Body of pancreas (tissue), 4 donors: Measurements from ENCODE around the gene RAMP3. TPM values are rescaled to one million over a fixed set of nuclear protein-coding genes. Genes with fewer than 3 reads are reported as not detected.

Experiments
- ATAC-seq: fragments of 150-250 bp; one replicate; pipeline ENCODE4 v1.9.1; 2016
- DNase-seq, 4 donors: peaks; one replicate each; pipeline ENCODE4 v3.0.0-alpha.2; 2019
- H3K27ac ChIP-seq, 4 donors: fragments of 200-600 bp; sonication (generic); 1 replicate in 3 of 4; 2 replicates in 1 of 4; pipeline versions ENCODE4 v1.5.1 to v1.6.1; 2016 to 2019; ENCODE audit warnings: mild to moderate bottlenecking in 1 of 4, mixed read lengths in 1 of 4, moderate library complexity in 1 of 4
- H3K27me3 ChIP-seq, 2 donors: fragments of 200-600 bp; sonication (generic); one replicate each; pipeline ENCODE4 v1.6.0; 2016; ENCODE audit warnings: mild to moderate bottlenecking in 1 of 2
- H3K36me3 ChIP-seq, 2 donors: fragments of 200-600 bp; sonication (generic); replicated peaks in 1 of 2; 2 replicates each; pipeline ENCODE4 v1.5.1; 2016; ENCODE audit warnings: low read depth in 2 of 2; ENCODE audit not compliant: insufficient read depth in 1 of 2
- H3K4me1 ChIP-seq: fragments of 200-600 bp; sonication (generic); one replicate; pipeline ENCODE4 v1.6.0; 2016
- H3K4me3 ChIP-seq, 2 donors: fragments of 200-600 bp; sonication (generic); 1 replicate in 1 of 2; 2 replicates in 1 of 2; pipeline ENCODE4 v1.5.1; 2016 to 2019
- H3K9me3 ChIP-seq, 3 donors: fragments of 200-600 bp; sonication (generic); 1 replicate in 2 of 3; 2 replicates in 1 of 3; pipeline ENCODE4 v1.5.1; 2016
- CTCF ChIP-seq, 7 experiments: fragments of 450-650 bp in 4 of 7; fragments of 200-600 bp in 3 of 7; sonication (generic) in 3 of 7; IDR thresholded peaks; one replicate each; pipeline ENCODE4 v1.5.1; 2016 to 2019; ENCODE audit warnings: antibody characterized with exemption in 7 of 7
- POLR2A ChIP-seq, 3 donors: fragments of 450-650 bp; IDR thresholded peaks; one replicate each; pipeline ENCODE4 v1.6.1; 2016; ENCODE audit warnings: antibody characterized with exemption in 3 of 3, mild to moderate bottlenecking in 2 of 3
- WGBS, 2 donors: methylation state at CpG; one replicate each; pipeline ENCODE4 v1.1.5; 2017; 5-methylcytosine and 5-hydroxymethylcytosine counted together
- intact Hi-C: fragments of 100-400 bp; cut with DNase I; formaldehyde crosslinking; loops from one replicate; pipeline ENCODE4 v1.15.1; 2023
- total RNA-seq, 2 donors: library from RNA; depleted of rRNA; stranded (reverse); fragments of >200 nt; gene quantifications; one replicate each; pipeline ENCODE4 v1.1.0, GENCODE V29; 2016

The RAMP3 gene
- total RNA-seq, 2 donors from 2014 or later, result 14.0 to 23.1 TPM

- no peak overlapping the region for H3K27ac ChIP-seq
- H3K36me3 ChIP-seq, result no peaks in the 10 kb centered on the region
- no peaks in the 10 kb centered on the region for H3K9me3 ChIP-seq
- no peak for ATAC-seq
- no peak overlapping the region for H3K4me3 ChIP-seq
- H3K27me3 ChIP-seq, result no peaks in the 10 kb centered on the region
- WGBS, 2 donors, result 90 to 94% methylated on average over 3 of the region's 3 CpGs
- TF ChIP-seq POLR2A (IDR thresholded peaks at IDR 0.05) (no peak), CTCF (IDR thresholded peaks at IDR 0.05) (no peak)
- H3K4me1 ChIP-seq, result no peaks in the 10 kb centered on the region
- intact Hi-C loops, result no loop called here
- DNase-seq, result no peak
Measured at GRCh38 chr7:45119550-45119949, 38.0 kb upstream of the RAMP3 start.

GRCh38 chr7:45122975-45123860 is 34.4 kb upstream of the RAMP3 start:
- no peak for ATAC-seq
- no peak for DNase-seq
- no peak overlapping the region for H3K27ac ChIP-seq
- no peaks in the 10 kb centered on the region for H3K27me3 ChIP-seq
- no peaks in the 10 kb centered on the region for H3K4me1 ChIP-seq
- 58 to 71% methylated on average over 6 to 16 of the region's 16 CpGs for WGBS, 2 donors
- H3K36me3 ChIP-seq, result no peaks in the 10 kb centered on the region
- intact Hi-C loops, result no loop called here
- no peak for TF ChIP-seq CTCF (IDR thresholded peaks at IDR 0.05)
- TF ChIP-seq POLR2A (IDR thresholded peaks at IDR 0.05), result no peak
- no peaks in the 10 kb centered on the region for H3K9me3 ChIP-seq
- H3K4me3 ChIP-seq, result no peak overlapping the region

- no peak for ATAC-seq
- Histone ChIP-seq H3K9me3 (no peaks in the 10 kb centered on the region), H3K4me3 (no peak overlapping the region), H3K27ac (no peak overlapping the region), H3K36me3 (no peaks in the 10 kb centered on the region), H3K4me1 (no peaks in the 10 kb centered on the region), H3K27me3 (no peaks in the 10 kb centered on the region)
- DNase-seq, result no peak
- intact Hi-C loops, result no loop called here
- WGBS, 2 donors, result 63 to 70% methylated on average over 3 to 12 of the region's 12 CpGs
- no peak for TF ChIP-seq POLR2A (IDR thresholded peaks at IDR 0.05)
- TF ChIP-seq CTCF (IDR thresholded peaks at IDR 0.05), result no peak
Measured at GRCh38 chr7:45123913-45124710, 33.5 kb upstream of the RAMP3 start.

GRCh38 chr7:45125193-45125904 is 32.2 kb upstream of the RAMP3 start:
- Histone ChIP-seq H3K4me1 (no peaks in the 10 kb centered on the region), H3K4me3 (no peak overlapping the region), H3K36me3 (no peaks in the 10 kb centered on the region), H3K9me3 (no peaks in the 10 kb centered on the region), H3K27ac (no peak overlapping the region), H3K27me3 (no peaks in the 10 kb centered on the region)
- ATAC-seq, result no peak
- intact Hi-C loops, result no loop called here
- 81% methylated on average over 11 of the region's 11 CpGs for WGBS, 2 donors
- DNase-seq, result no peak
- TF ChIP-seq POLR2A (IDR thresholded peaks at IDR 0.05) (no peak), CTCF (IDR thresholded peaks at IDR 0.05) (no peak)
